Effector memory CD8-positive, alpha-beta T cell (primary cell): ENCODE results near the gene HSPB3.

Source experiments
- ATAC-seq: fragments of 150-1000 bp; cut with Tn5 transposase; replicated peaks from 2 replicates; pipeline ENCODE4 v1.10.0; 2021; ENCODE audit warnings: mild to moderate bottlenecking, moderate library complexity
- DNase-seq, 3 experiments: peaks; one replicate each; pipeline ENCODE4 v3.0.0; 2021
- H3K27ac Mint-ChIP-seq, 2 donors: one replicate each; pipeline ENCODE4 v1.8.0; 2022; ENCODE audit warnings: mild to moderate bottlenecking in 2 of 2, mixed read lengths in 2 of 2, moderate library complexity in 2 of 2
- H3K27me3 Mint-ChIP-seq, 2 donors: one replicate each; pipeline ENCODE4 v1.8.0; 2022; ENCODE audit warnings: mixed read lengths in 2 of 2
- H3K36me3 Mint-ChIP-seq: one replicate; pipeline ENCODE4 v1.8.0; 2022; ENCODE audit warnings: mild to moderate bottlenecking, moderate library complexity, mixed read lengths; ENCODE audit not compliant: insufficient read depth
- H3K4me1 Mint-ChIP-seq, 2 donors: one replicate each; pipeline ENCODE4 v1.8.0; 2022; ENCODE audit warnings: low read depth in 2 of 2, mixed read lengths in 2 of 2
- H3K4me3 Mint-ChIP-seq, 2 donors: one replicate each; pipeline ENCODE4 v1.8.0; 2022; ENCODE audit warnings: mild to moderate bottlenecking in 2 of 2, mixed read lengths in 2 of 2, moderate library complexity in 2 of 2
- H3K9me3 Mint-ChIP-seq, 2 donors: one replicate each; pipeline ENCODE4 v1.8.0; 2022; ENCODE audit warnings: mixed read lengths in 2 of 2

HSPB3 gene

GRCh38 chr5:54442271-54442670, 13.2 kb upstream of the HSPB3 start:
- no peak for ATAC-seq
- Mint-ChIP-seq H3K9me3 (no peaks in the 10 kb centered on the region), H3K27me3 (peaks cover 27 to 58% of the 10 kb centered on the region in 2 donors), H3K27ac (no peak overlapping the region), H3K36me3 (no peaks in the 10 kb centered on the region), H3K4me3 (no peak overlapping the region), H3K4me1 (peaks cover 4 to 5% of the 10 kb centered on the region in 2 donors)
- no peak for DNase-seq

- DNase-seq (no peak), ATAC-seq (no peak)
- peaks cover 4 to 5% of the 10 kb centered on the region in 2 donors for H3K4me1 Mint-ChIP-seq
- no peak overlapping the region for H3K27ac Mint-ChIP-seq
- H3K4me3 Mint-ChIP-seq: no peak overlapping the region
- H3K36me3 Mint-ChIP-seq: no peaks in the 10 kb centered on the region
- H3K9me3 Mint-ChIP-seq: no peaks in the 10 kb centered on the region
- peaks cover 30 to 53% of the 10 kb centered on the region in 2 donors for H3K27me3 Mint-ChIP-seq
Observed at GRCh38 chr5:54443270-54443669, 12.2 kb upstream of the HSPB3 start.

GRCh38 chr5:54445691-54446378, 9.7 kb upstream of the HSPB3 start:
- Mint-ChIP-seq H3K36me3 (no peaks in the 10 kb centered on the region), H3K4me3 (no peak overlapping the region), H3K27ac (no peak overlapping the region), H3K9me3 (no peaks in the 10 kb centered on the region), H3K4me1 (no peaks in the 10 kb centered on the region), H3K27me3 (peaks cover 6 to 30% of the 10 kb centered on the region in 2 donors)
- no peak for ATAC-seq
- DNase-seq: no peak

GRCh38 chr5:54446379-54446732, 9.1 kb upstream of the HSPB3 start:
- Mint-ChIP-seq H3K36me3 (no peaks in the 10 kb centered on the region), H3K27ac (no peak overlapping the region), H3K4me3 (no peak overlapping the region), H3K9me3 (no peaks in the 10 kb centered on the region), H3K4me1 (no peaks in the 10 kb centered on the region), H3K27me3 (peaks cover 6 to 25% of the 10 kb centered on the region in 2 donors)
- ATAC-seq: no peak
- DNase-seq: no peak

- ATAC-seq (no peak), DNase-seq (no peak)
- Mint-ChIP-seq H3K9me3 (no peaks in the 10 kb centered on the region), H3K36me3 (no peaks in the 10 kb centered on the region), H3K4me1 (no peaks in the 10 kb centered on the region), H3K4me3 (no peak overlapping the region), H3K27ac (no peak overlapping the region), H3K27me3 (peaks cover 10 to 21% of the 10 kb centered on the region in 2 donors)
Observed at GRCh38 chr5:54449923-54450322, 5.6 kb upstream of the HSPB3 start.

- H3K27me3 Mint-ChIP-seq: peaks cover 16 to 21% of the 10 kb centered on the region in 2 donors
- H3K4me1 Mint-ChIP-seq: no peaks in the 10 kb centered on the region
- H3K9me3 Mint-ChIP-seq: no peaks in the 10 kb centered on the region
- no peak overlapping the region for H3K4me3 Mint-ChIP-seq
- no peak for DNase-seq
- no peaks in the 10 kb centered on the region for H3K36me3 Mint-ChIP-seq
- no peak overlapping the region for H3K27ac Mint-ChIP-seq
- ATAC-seq: no peak
Observed at GRCh38 chr5:54450542-54450941, 5.0 kb upstream of the HSPB3 start.

- Mint-ChIP-seq H3K27me3 (peaks cover 15 to 25% of the 10 kb centered on the region in 2 donors), H3K4me1 (no peaks in the 10 kb centered on the region), H3K9me3 (no peaks in the 10 kb centered on the region), H3K36me3 (no peaks in the 10 kb centered on the region), H3K27ac (no peak overlapping the region), H3K4me3 (no peak overlapping the region)
- DNase-seq: no peak
- ATAC-seq: no peak
Observed at GRCh38 chr5:54453046-54453445, 2.5 kb upstream of the HSPB3 start.

- no peak overlapping the region for H3K4me3 Mint-ChIP-seq
- no peaks in the 10 kb centered on the region for H3K4me1 Mint-ChIP-seq
- no peak for DNase-seq
- H3K9me3 Mint-ChIP-seq: no peaks in the 10 kb centered on the region
- peaks cover 18 to 40% of the 10 kb centered on the region in 2 donors for H3K27me3 Mint-ChIP-seq
- no peaks in the 10 kb centered on the region for H3K36me3 Mint-ChIP-seq
- ATAC-seq: no peak
- H3K27ac Mint-ChIP-seq: no peak overlapping the region
Observed at GRCh38 chr5:54454602-54455001, 897 bp upstream of the HSPB3 start.

GRCh38 chr5:54457094-54457862, 1.8 kb downstream of the HSPB3 start:
- Mint-ChIP-seq H3K36me3 (no peaks in the 10 kb centered on the region), H3K27me3 (peaks cover 38 to 64% of the 10 kb centered on the region in 2 donors), H3K4me3 (no peak overlapping the region), H3K9me3 (peaks cover 0 to 4% of the 10 kb centered on the region in 2 donors), H3K27ac (no peak overlapping the region), H3K4me1 (no peaks in the 10 kb centered on the region)
- ATAC-seq: no peak
- DNase-seq: no peak

GRCh38 chr5:54458221-54458620, 2.7 kb downstream of the HSPB3 start:
- no peaks in the 10 kb centered on the region for H3K36me3 Mint-ChIP-seq
- no peak overlapping the region for H3K4me3 Mint-ChIP-seq
- H3K4me1 Mint-ChIP-seq: no peaks in the 10 kb centered on the region
- peaks cover 45 to 65% of the 10 kb centered on the region in 2 donors for H3K27me3 Mint-ChIP-seq
- H3K27ac Mint-ChIP-seq: no peak overlapping the region
- ATAC-seq (no peak), DNase-seq (no peak)
- peaks cover 0 to 4% of the 10 kb centered on the region in 2 donors for H3K9me3 Mint-ChIP-seq

GRCh38 chr5:54460181-54460919, 4.9 kb downstream of the HSPB3 start:
- Mint-ChIP-seq H3K27ac (no peak overlapping the region), H3K9me3 (peaks cover 0 to 4% of the 10 kb centered on the region in 2 donors), H3K27me3 (peaks cover 37 to 64% of the 10 kb centered on the region in 2 donors), H3K4me1 (no peaks in the 10 kb centered on the region), H3K36me3 (no peaks in the 10 kb centered on the region), H3K4me3 (no peak overlapping the region)
- DNase-seq (no peak), ATAC-seq (no peak)

GRCh38 chr5:54462281-54462680, 6.8 kb downstream of the HSPB3 start:
- H3K4me1 Mint-ChIP-seq: no peaks in the 10 kb centered on the region
- no peak overlapping the region for H3K27ac Mint-ChIP-seq
- H3K9me3 Mint-ChIP-seq: peaks cover 0 to 4% of the 10 kb centered on the region in 2 donors
- H3K4me3 Mint-ChIP-seq: no peak overlapping the region
- ATAC-seq (no peak), DNase-seq (no peak)
- H3K36me3 Mint-ChIP-seq: no peaks in the 10 kb centered on the region
- H3K27me3 Mint-ChIP-seq: peaks cover 35 to 64% of the 10 kb centered on the region in 2 donors

- Mint-ChIP-seq H3K9me3 (peaks cover 0 to 4% of the 10 kb centered on the region in 2 donors), H3K27ac (no peak overlapping the region), H3K27me3 (peaks cover 35 to 58% of the 10 kb centered on the region in 2 donors), H3K36me3 (no peaks in the 10 kb centered on the region), H3K4me1 (no peaks in the 10 kb centered on the region), H3K4me3 (no peak overlapping the region)
- ATAC-seq (no peak), DNase-seq (no peak)
Observed at GRCh38 chr5:54463713-54464112, 8.2 kb downstream of the HSPB3 start.
